ENCODE measurements around the gene CILP2.
A peak's percentile ranks its signal among the peaks of the same experiment; 100 is the strongest.

CILP2 gene

GRCh38 chr19:19549804-19550464 is 11.9 kb downstream of the CILP2 start (continued):
- no peak for TF ChIP-seq ZNF529 (tag by site-specific recombination; IDR thresholded peaks at IDR 0.05; ENCODE audit: insufficient replicate concordance)

GRCh38 chr19:19550485-19550929 is 12.4 kb downstream of the CILP2 start:
- POLR2A ChIA-PET = interaction anchor here (2.0 kb wide), 1 partner anchor 15 kb away, joined by 5 read pairs; no protein-coding TSS in a partner anchor
- CTCF ChIA-PET = interaction anchor here (0.7 to 7.0 kb wide), 4 partner anchors 10 to 112 kb away, joined by 3 to 75 read pairs (median 7); partner anchors contain the start of genes GMIP and YJEFN3
- Histone ChIP-seq H3K36me3 (ENCODE audit: control insufficient read depth in 2 of 2, insufficient read depth in 1 of 2, low read length in 2 of 2) (no peaks in the 10 kb centered on the region), H3K27ac (ENCODE audit: extremely low read depth, low read depth, low read length) (no peak overlapping the region), H3K9me3 (ENCODE audit: control insufficient read depth, insufficient read depth, low read depth, low read length) (no peaks in the 10 kb centered on the region), H3K4me3 (ENCODE audit: low read depth, low read length) (no peak overlapping the region), H3K4me1 (ENCODE audit: control insufficient read depth, insufficient read depth, low read length) (no peaks in the 10 kb centered on the region)
- TF ChIP-seq ZFHX2 (tag by site-specific recombination; conservative IDR thresholded peaks at IDR 0.05) (peak; percentile 56; the same call in 1 of the 2 replicates), ZNF529 (tag by site-specific recombination; IDR thresholded peaks at IDR 0.05; ENCODE audit: insufficient replicate concordance) (no peak), EGR2 (tag by site-specific recombination; IDR thresholded peaks at IDR 0.05; ENCODE audit: low read depth) (peak; percentile 51), PRDM4 (tag by site-specific recombination; IDR thresholded peaks at IDR 0.05) (no peak)

DNA sequence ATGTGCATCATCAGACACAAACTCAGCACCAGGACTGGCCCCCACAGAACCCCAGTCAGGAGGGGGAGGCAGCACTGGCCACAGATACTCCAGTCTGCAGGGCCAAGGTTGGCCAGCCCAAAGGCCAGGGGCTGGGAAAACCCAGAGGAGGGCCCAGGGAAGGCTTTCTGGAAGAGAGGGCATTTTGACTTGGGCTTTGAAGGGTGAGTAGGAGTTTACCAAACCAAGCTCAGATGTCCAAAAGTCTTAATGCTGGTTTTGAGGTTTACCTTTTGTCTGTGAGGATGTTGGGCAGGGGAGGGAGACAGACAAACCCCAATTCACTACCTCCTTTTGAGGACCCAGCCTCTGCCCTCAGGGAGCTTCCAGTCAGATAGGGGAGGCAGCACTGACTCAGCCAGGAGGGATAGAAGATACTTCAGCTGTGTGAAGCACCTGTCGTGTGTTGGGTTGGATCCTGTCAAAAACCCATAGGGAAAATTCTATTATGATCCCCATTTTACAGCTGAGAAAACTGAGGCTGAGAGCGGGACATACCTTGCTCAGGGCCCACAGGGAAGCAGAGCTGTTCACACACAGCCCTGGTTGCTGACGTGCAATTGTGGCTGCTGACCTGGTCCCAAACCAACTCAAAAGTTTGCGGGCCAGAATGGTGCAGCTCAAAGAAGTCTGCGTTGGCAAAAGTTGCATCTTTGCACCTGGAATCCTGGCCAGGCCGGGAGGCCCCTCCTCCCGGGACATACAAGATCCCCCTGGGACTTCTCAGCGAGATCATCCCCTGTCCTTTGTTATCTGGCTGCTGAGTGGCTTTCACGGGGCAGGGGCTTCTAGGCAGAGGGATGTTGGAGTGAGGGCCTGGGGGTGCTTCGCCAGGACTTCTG is 13.1 kb downstream of the CILP2 start:
- no peak overlapping the region for H3K4me3 ChIP-seq (ENCODE audit: low read depth, low read length)
- peak; percentile 95 for TF ChIP-seq ZFP3 (tag by site-specific recombination; IDR thresholded peaks at IDR 0.05; ENCODE audit: low read depth)
- TF ChIP-seq ZNF157 (tag by site-specific recombination; IDR thresholded peaks at IDR 0.05) = no peak
- H3K27ac ChIP-seq (ENCODE audit: extremely low read depth, low read depth, low read length) = no peak overlapping the region
- no peaks in the 10 kb centered on the region for H3K9me3 ChIP-seq (ENCODE audit: control insufficient read depth, insufficient read depth, low read depth, low read length)
- CTCF ChIA-PET = interaction anchor here (0.7 to 7.0 kb wide), 4 partner anchors 9 to 112 kb away, joined by 3 to 75 read pairs (median 7); partner anchors contain the start of genes GMIP and YJEFN3
- POLR2A ChIA-PET = no interaction called here
- no peaks in the 10 kb centered on the region for H3K4me1 ChIP-seq (ENCODE audit: control insufficient read depth, insufficient read depth, low read length)
- H3K36me3 ChIP-seq (ENCODE audit: control insufficient read depth in 2 of 2, insufficient read depth in 1 of 2, low read length in 2 of 2) = no peaks in the 10 kb centered on the region

GRCh38 chr19:19551853-19552192 is 13.8 kb downstream of the CILP2 start:
- POLR2A ChIA-PET = no interaction called here
- Histone ChIP-seq H3K9me3 (ENCODE audit: control insufficient read depth, insufficient read depth, low read depth, low read length) (no peaks in the 10 kb centered on the region), H3K36me3 (ENCODE audit: control insufficient read depth in 2 of 2, insufficient read depth in 1 of 2, low read length in 2 of 2) (no peaks in the 10 kb centered on the region), H3K27ac (ENCODE audit: extremely low read depth, low read depth, low read length) (no peak overlapping the region), H3K4me3 (ENCODE audit: low read depth, low read length) (no peak overlapping the region), H3K4me1 (ENCODE audit: control insufficient read depth, insufficient read depth, low read length) (no peaks in the 10 kb centered on the region)
- no peak for TF ChIP-seq ZNF16 (tag by site-specific recombination; IDR thresholded peaks at IDR 0.05; ENCODE audit: low read depth)
- TF ChIP-seq, protein P1, sequence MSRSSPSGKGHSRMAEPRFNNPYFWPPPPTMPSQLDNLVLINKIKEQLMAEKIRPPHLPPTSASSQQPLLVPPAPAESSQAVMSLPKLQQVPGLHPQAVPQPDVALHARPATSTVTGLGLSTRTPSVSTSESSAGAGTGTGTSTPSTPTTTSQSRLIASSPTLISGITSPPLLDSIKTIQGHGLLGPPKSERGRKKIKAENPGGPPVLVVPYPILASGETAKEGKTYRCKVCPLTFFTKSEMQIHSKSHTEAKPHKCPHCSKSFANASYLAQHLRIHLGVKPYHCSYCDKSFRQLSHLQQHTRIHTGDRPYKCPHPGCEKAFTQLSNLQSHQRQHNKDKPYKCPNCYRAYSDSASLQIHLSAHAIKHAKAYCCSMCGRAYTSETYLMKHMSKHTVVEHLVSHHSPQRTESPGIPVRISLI (tag by site-specific recombination; IDR thresholded peaks at IDR 0.05) = no peak
- CTCF ChIA-PET = interaction anchor here (1.9 to 7.0 kb wide), 4 partner anchors 9 to 92 kb away, joined by 6 to 75 read pairs (median 10); partner anchors contain the start of genes GMIP and YJEFN3

DNA sequence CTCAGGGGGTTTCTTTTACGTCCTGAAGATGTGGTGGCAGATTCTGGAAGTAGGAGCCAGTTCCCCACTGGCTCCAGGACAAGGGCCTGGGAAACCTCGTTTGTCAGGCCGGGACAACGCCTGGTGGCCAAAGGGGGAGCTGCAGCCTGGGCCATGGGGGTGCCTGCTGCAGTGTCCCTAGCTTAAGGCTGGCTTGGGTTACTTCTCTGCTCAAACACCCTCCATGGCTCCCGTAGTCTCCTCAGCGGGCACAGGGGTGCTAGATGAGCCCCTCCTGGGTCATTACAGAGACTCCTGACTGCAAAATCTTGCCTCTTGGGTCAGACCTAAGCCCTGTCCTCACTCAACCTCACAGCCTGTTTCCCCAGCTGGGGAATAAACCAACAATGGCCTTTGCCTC is 14.7 kb downstream of the CILP2 start:
- TF ChIP-seq ZNF791 (tag by site-specific recombination; IDR thresholded peaks at IDR 0.05) (no peak), CTCF (tag by site-specific recombination; IDR thresholded peaks at IDR 0.05) (peak; percentile 17; the same call in 1 of the 2 replicates), ZNF114 (tag by site-specific recombination; IDR thresholded peaks at IDR 0.05) (no peak), ZNF16 (tag by site-specific recombination; IDR thresholded peaks at IDR 0.05; ENCODE audit: low read depth) (peak; percentile 66; the same call in 1 of the 2 replicates)
- no peaks in the 10 kb centered on the region for H3K36me3 ChIP-seq (ENCODE audit: control insufficient read depth in 2 of 2, insufficient read depth in 1 of 2, low read length in 2 of 2)
- CTCF ChIA-PET = interaction anchor here (0.6 to 7.0 kb wide), 15 partner anchors 10 to 407 kb away, joined by 3 to 75 read pairs (median 4); partner anchors contain the start of gene YJEFN3
- no peak overlapping the region for H3K27ac ChIP-seq (ENCODE audit: extremely low read depth, low read depth, low read length)
- no peak overlapping the region for H3K4me3 ChIP-seq (ENCODE audit: low read depth, low read length)
- H3K4me1 ChIP-seq (ENCODE audit: control insufficient read depth, insufficient read depth, low read length) = no peaks in the 10 kb centered on the region
- H3K9me3 ChIP-seq (ENCODE audit: control insufficient read depth, insufficient read depth, low read depth, low read length) = no peaks in the 10 kb centered on the region
- POLR2A ChIA-PET = no interaction called here
